A673 (cell line): ENCODE data around the gene INTS11. TPM values are rescaled to one million over a fixed set of nuclear protein-coding genes. Genes with fewer than 3 reads are reported as not detected.
A peak's percentile ranks its signal among the peaks of the same experiment; 100 is the strongest.

Source experiments
- BruUV-seq: library from RNA; stranded (reverse); fragments of 400-500 nt; replicated peaks from 2 replicates; lab custom pipeline; 2021; lab: Mats Ljungman, UMichigan
- CTCF ChIA-PET: fragments of 300-600 bp; sonication (Branson Sonifier 250); formaldehyde crosslinking; loops from one replicate; lab custom pipeline; 2022; ENCODE audit warnings: antibody characterized with exemption; lab: Charles Lee
- POLR2A ChIA-PET: fragments of 300-600 bp; sonication (Branson Sonifier 250); formaldehyde crosslinking; loops from one replicate; lab custom pipeline; 2022; ENCODE audit warnings: antibody characterized with exemption; ENCODE audit not compliant: low non-redundant PET; lab: Charles Lee
- DNase-seq: peaks from one replicate; pipeline ENCODE4 v3.0.0-alpha.2; 2015; ENCODE audit warnings: low spot score
- H3K27ac ChIP-seq: fragments of 200-600 bp; sonication (generic); 2 replicates; pipeline ENCODE4 v1.5.1; 2016; ENCODE audit warnings: mixed run types, low read depth, mild to moderate bottlenecking, mixed read lengths, antibody characterized with exemption, low read length; ENCODE audit not compliant: poor library complexity, severe bottlenecking
- H3K27me3 ChIP-seq: fragments of 200-600 bp; sonication (generic); replicated peaks from 2 replicates; pipeline ENCODE4 v1.6.1; 2017; ENCODE audit warnings: mixed run types, low read depth, mild to moderate bottlenecking, mixed read lengths, antibody characterized with exemption, low read length; ENCODE audit not compliant: insufficient read depth, poor library complexity
- H3K36me3 ChIP-seq: fragments of 200-600 bp; sonication (generic); 2 replicates; pipeline ENCODE4 v1.6.1; 2016; ENCODE audit warnings: mixed run types, mild to moderate bottlenecking, mixed read lengths, antibody characterized with exemption, low read length; ENCODE audit not compliant: insufficient read depth, poor library complexity, severe bottlenecking
- H3K4me1 ChIP-seq: fragments of 200-600 bp; sonication (generic); 2 replicates; pipeline ENCODE4 v1.6.1; 2017; ENCODE audit warnings: mixed run types, mild to moderate bottlenecking, mixed read lengths, antibody characterized with exemption, low read length; ENCODE audit not compliant: insufficient read depth, poor library complexity, severe bottlenecking
- H3K4me3 ChIP-seq: fragments of 200-600 bp; sonication (generic); 2 replicates; pipeline ENCODE4 v1.5.1; 2016; ENCODE audit warnings: low read depth, mixed run types, mild to moderate bottlenecking, mixed read lengths, low read length; ENCODE audit not compliant: poor library complexity, severe bottlenecking
- H3K9me3 ChIP-seq: fragments of 200-600 bp; sonication (generic); 2 replicates; pipeline ENCODE4 v1.6.1; 2016; ENCODE audit warnings: mixed run types, low read depth, mild to moderate bottlenecking, mixed read lengths, antibody characterized with exemption, low read length; ENCODE audit not compliant: poor library complexity, severe bottlenecking
- EZH2 ChIP-seq: fragments of 200-600 bp; sonication (generic); IDR thresholded peaks from 2 replicates; pipeline ENCODE4 v1.6.1; 2017; ENCODE audit warnings: borderline replicate concordance, low read depth, mild to moderate bottlenecking, mixed read lengths, antibody characterized with exemption, low read length; ENCODE audit not compliant: poor library complexity, severe bottlenecking
- intact Hi-C: fragments of 100-400 bp; cut with micrococcal nuclease; formaldehyde crosslinking; loops from one replicate; pipeline ENCODE4 v1.10.0; 2022; ENCODE audit not compliant: unreplicated experiment
- total RNA-seq: library from RNA; stranded (reverse); gene quantifications from 2 replicates; pipeline ENCODE4 v1.2.3, GENCODE V29; 2021
- TF ChIP-seq, protein P1 (sequence below): fragments of 300-800, 200-600 bp; sonication (generic); conservative IDR thresholded peaks from 2 replicates; pipeline ENCODE4 v1.5.1; 2017; ENCODE audit warnings: low read depth, mild to moderate bottlenecking, antibody characterized with exemption, low read length, moderate library complexity, mixed read lengths

The INTS11 gene
- total RNA-seq, 1 experiment from 2014 or later: 156 TPM

DNA sequence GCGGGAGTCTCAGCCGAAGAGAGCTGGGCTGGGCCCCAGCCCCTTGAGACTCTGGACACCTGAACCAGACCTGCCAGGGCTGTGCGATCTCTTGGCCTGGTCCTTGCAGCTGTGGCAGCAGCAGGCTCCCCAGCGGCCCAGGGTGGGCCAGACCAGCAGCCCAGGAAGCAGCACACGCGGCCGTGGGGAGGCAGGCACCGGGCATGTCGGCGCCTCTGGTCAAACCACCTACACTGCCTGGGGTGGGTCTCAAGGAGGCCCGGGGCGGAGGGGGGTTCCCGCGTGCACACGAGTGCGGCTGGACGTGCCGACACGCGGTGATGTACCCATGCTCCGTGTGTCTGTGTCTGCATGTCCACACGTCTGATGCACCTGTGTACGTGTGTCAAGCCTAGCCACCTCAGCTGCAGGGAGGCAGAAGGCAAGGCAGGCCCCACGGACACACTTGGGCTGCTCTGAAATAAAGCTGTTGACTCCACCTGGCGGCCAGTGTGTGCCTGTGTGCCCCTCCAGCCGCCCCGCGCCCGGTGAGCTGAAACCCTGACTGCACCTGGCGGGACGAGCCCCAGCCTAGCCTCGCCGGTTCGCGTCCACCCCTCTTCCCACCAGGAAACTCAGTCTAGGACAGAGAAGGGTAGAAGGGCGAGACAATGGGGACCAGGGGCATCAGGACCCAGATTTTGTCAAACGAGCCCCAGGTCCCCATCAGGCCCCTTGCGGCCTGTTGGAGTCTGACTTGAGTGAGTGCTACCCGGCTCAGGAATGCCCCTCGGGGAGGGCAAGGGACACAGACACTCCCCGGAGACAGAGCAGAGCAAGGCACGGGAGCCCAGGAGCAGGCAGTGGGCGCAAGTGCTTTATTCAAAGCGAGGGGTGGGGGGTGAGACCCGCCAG lies 32.7 kb downstream of the INTS11 start:
- no TSS peak for BruUV-seq
- TF ChIP-seq, protein P1, sequence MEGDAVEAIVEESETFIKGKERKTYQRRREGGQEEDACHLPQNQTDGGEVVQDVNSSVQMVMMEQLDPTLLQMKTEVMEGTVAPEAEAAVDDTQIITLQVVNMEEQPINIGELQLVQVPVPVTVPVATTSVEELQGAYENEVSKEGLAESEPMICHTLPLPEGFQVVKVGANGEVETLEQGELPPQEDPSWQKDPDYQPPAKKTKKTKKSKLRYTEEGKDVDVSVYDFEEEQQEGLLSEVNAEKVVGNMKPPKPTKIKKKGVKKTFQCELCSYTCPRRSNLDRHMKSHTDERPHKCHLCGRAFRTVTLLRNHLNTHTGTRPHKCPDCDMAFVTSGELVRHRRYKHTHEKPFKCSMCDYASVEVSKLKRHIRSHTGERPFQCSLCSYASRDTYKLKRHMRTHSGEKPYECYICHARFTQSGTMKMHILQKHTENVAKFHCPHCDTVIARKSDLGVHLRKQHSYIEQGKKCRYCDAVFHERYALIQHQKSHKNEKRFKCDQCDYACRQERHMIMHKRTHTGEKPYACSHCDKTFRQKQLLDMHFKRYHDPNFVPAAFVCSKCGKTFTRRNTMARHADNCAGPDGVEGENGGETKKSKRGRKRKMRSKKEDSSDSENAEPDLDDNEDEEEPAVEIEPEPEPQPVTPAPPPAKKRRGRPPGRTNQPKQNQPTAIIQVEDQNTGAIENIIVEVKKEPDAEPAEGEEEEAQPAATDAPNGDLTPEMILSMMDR: peak; percentile 63
- no peak for TF ChIP-seq EZH2
- no peaks in the 10 kb centered on the region for H3K9me3 ChIP-seq
- ChIA-PET POLR2A (no interaction called here), CTCF (interaction anchor here (0.7 to 1.6 kb wide), 3 partner anchors 13 to 169 kb away, joined by 3 to 17 read pairs (median 6); no protein-coding TSS in a partner anchor)
- H3K36me3 ChIP-seq: peaks cover 3% of the 10 kb centered on the region
- DNase-seq: peak; percentile 65
- H3K27ac ChIP-seq: no peak overlapping the region
- H3K27me3 ChIP-seq: no peaks in the 10 kb centered on the region
- H3K4me1 ChIP-seq: no peaks in the 10 kb centered on the region
- H3K4me3 ChIP-seq: no peak overlapping the region
- intact Hi-C loops: loop anchor here (2.0 kb wide), 1 partner anchor 169 kb away; no protein-coding TSS in a partner anchor

DNA sequence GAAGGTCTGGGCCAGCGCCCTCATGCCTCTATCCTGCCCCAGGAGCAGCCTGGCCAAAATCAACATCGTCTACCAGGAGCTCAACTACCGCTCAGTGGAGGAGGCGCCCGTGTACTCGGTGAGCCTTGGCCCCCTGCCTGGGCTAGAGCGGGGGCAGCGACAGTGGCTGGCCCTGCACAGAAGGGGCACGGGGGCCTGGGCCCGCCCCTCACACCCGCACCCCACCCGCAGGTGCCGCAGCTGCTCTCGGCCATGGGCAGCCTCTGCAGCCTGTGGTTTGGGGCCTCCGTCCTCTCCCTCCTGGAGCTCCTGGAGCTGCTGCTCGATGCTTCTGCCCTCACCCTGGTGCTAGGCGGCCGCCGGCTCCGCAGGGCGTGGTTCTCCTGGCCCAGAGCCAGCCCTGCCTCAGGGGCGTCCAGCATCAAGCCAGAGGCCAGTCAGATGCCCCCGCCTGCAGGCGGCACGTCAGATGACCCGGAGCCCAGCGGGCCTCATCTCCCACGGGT lies 33.4 kb downstream of the INTS11 start:
- intact Hi-C loops: loop anchor here (2.0 kb wide), 1 partner anchor 168 kb away; no protein-coding TSS in a partner anchor
- CTCF ChIA-PET: interaction anchor here (1.1 to 1.6 kb wide), 2 partner anchors 13 to 169 kb away, joined by 6 to 17 read pairs; no protein-coding TSS in a partner anchor
- H3K36me3 ChIP-seq: peaks cover 3% of the 10 kb centered on the region
- no TSS peak for BruUV-seq
- H3K4me1 ChIP-seq: no peaks in the 10 kb centered on the region
- H3K9me3 ChIP-seq: no peaks in the 10 kb centered on the region
- H3K27ac ChIP-seq: no peak overlapping the region
- TF ChIP-seq, protein P1: no peak
- no peak for TF ChIP-seq EZH2
- no peak overlapping the region for H3K4me3 ChIP-seq
- no peak for DNase-seq
- POLR2A ChIA-PET: no interaction called here
- H3K27me3 ChIP-seq: no peaks in the 10 kb centered on the region

DNA sequence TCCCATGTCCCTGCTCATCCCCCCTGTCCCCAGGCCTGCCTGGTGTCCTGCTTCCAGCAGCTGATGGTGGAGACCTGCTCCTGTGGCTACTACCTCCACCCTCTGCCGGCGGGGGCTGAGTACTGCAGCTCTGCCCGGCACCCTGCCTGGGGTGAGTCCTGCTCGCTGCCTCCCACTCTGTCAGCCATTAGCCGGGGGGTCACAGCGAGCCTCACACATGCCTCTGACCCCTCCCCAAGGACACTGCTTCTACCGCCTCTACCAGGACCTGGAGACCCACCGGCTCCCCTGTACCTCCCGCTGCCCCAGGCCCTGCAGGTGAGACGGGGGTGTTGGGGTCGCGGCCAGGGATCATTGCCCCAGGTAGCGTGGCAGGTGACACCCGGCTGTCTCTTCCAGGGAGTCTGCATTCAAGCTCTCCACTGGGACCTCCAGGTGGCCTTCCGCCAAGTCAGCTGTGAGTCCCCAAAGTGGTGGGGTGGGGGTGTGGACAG lies 34.2 kb downstream of the INTS11 start:
- H3K4me1 ChIP-seq: no peaks in the 10 kb centered on the region
- no peak overlapping the region for H3K4me3 ChIP-seq
- H3K9me3 ChIP-seq: no peaks in the 10 kb centered on the region
- no peak overlapping the region for H3K27ac ChIP-seq
- intact Hi-C loops: loop anchor here (2.0 kb wide), 1 partner anchor 167 kb away; no protein-coding TSS in a partner anchor
- TF ChIP-seq EZH2: no peak
- TF ChIP-seq, protein P1: peak; percentile 64
- peaks cover 3% of the 10 kb centered on the region for H3K36me3 ChIP-seq
- POLR2A ChIA-PET: no interaction called here
- BruUV-seq: no TSS peak
- no peaks in the 10 kb centered on the region for H3K27me3 ChIP-seq
- CTCF ChIA-PET: no interaction called here
- peak; percentile 69 for DNase-seq
